Left forelimb (tissue), 1 donor: ENCODE measurements around the gene DENND1A.
"Not testable (repeated sequence)": the region's sequence is repeated elsewhere in the genome, so short reads cannot be mapped to it uniquely, and the experiment has no call there.

Experiments used
- DNase-seq: peaks from one replicate; pipeline ENCODE4 v3.0.0-alpha.2; 2018; ENCODE audit warnings: low spot score

The DENND1A gene

GRCh38 chr9:123815856-123816255 lies 114.1 kb downstream of the DENND1A start:
- not testable (repeated sequence) for DNase-seq

- no peak for DNase-seq
These were observed 115.4 kb downstream of the DENND1A start for GRCh38 chr9:123814496-123814895.

GRCh38 chr9:123812984-123813383 lies 116.9 kb downstream of the DENND1A start:
- no peak for DNase-seq

GRCh38 chr9:123807251-123807650 lies 122.7 kb downstream of the DENND1A start:
- DNase-seq = no peak

- DNase-seq = no peak
These were observed 123.1 kb downstream of the DENND1A start for GRCh38 chr9:123806829-123807228.

GRCh38 chr9:123798195-123798594 lies 131.7 kb downstream of the DENND1A start:
- no peak for DNase-seq

GRCh38 chr9:123796618-123797484 lies 133.1 kb downstream of the DENND1A start:
- DNase-seq = no peak

GRCh38 chr9:123796094-123796493 lies 133.8 kb downstream of the DENND1A start:
- no peak for DNase-seq

- DNase-seq = no peak
These were observed 134.6 kb downstream of the DENND1A start for GRCh38 chr9:123795336-123795735.

GRCh38 chr9:123792501-123792900 lies 137.4 kb downstream of the DENND1A start:
- DNase-seq = no peak

- DNase-seq = no peak
These were observed 140.2 kb downstream of the DENND1A start for GRCh38 chr9:123789554-123790292.

GRCh38 chr9:123787416-123787815 lies 142.5 kb downstream of the DENND1A start:
- no peak for DNase-seq

- no peak for DNase-seq
These were observed 145.4 kb downstream of the DENND1A start for GRCh38 chr9:123784518-123784917.

- no peak for DNase-seq
These were observed 151.6 kb downstream of the DENND1A start for GRCh38 chr9:123778232-123778902.

- DNase-seq = no peak
These were observed 153.0 kb downstream of the DENND1A start for GRCh38 chr9:123776708-123777537.

GRCh38 chr9:123775289-123776284 lies 154.3 kb downstream of the DENND1A start:
- no peak for DNase-seq

- no peak for DNase-seq
These were observed 156.1 kb downstream of the DENND1A start for GRCh38 chr9:123773783-123774182.

GRCh38 chr9:123772967-123773366 lies 157.0 kb downstream of the DENND1A start:
- no peak for DNase-seq

- no peak for DNase-seq
These were observed 157.6 kb downstream of the DENND1A start for GRCh38 chr9:123772374-123772773.

- no peak for DNase-seq
These were observed 158.2 kb downstream of the DENND1A start for GRCh38 chr9:123771690-123772089.
